HFFc6 (cell line): Measurements from ENCODE around the gene SPATA21. TPM values are rescaled to one million over a fixed set of nuclear protein-coding genes. Genes with fewer than 3 reads are reported as not detected.

Experiments
- total RNA-seq, 6 experiments: library from RNA; stranded (reverse); fragmentation: NEBNext Ultra II Directional; extraction: Animal tissue kit (Norgen Biotek cat#: 25700); gene quantifications; 2 replicates in 1 of 6; 3 replicates in 5 of 6; pipeline ENCODE4 v1.2.3, GENCODE V29; 2021

The SPATA21 gene
- total RNA-seq, 6 experiments from 2014 or later = 0.07 TPM; not detected in 5

Other genes with a start within 250 kb of the SPATA21 start
- gene ARHGEF19, start 224.8 kb downstream of the SPATA21 start, total RNA-seq = 1 to 10 TPM; 5.5 to 9.0 (median 7.2) TPM
- gene CPLANE2, start 200.2 kb downstream of the SPATA21 start, total RNA-seq = 10 to 100 TPM in 1 of 6 experiments, 1 to 10 TPM in 5; 6.5 to 11.8 (median 7.5) TPM
- gene FBXO42, start 84.9 kb downstream of the SPATA21 start, total RNA-seq = 10 to 100 TPM; 11.5 to 15.2 (median 13.4) TPM
- 100 to 1,000 TPM; 210 to 246 (median 229) TPM for gene SZRD1, start 70.2 kb downstream of the SPATA21 start, total RNA-seq
- gene NECAP2, start 3.3 kb upstream of the SPATA21 start, total RNA-seq = 10 to 100 TPM; 55.6 to 73.1 (median 62.8) TPM
- gene RNU1-1, start 76.9 kb upstream of the SPATA21 start, total RNA-seq = 1,000 to 10,000 TPM; 1,191 to 2,394 (median 1,819) TPM
- 10 to 100 TPM; 37.0 to 43.3 (median 39.0) TPM for gene NBPF1, start 176.1 kb upstream of the SPATA21 start, total RNA-seq
- 1,000 to 10,000 TPM; 1,191 to 2,394 (median 1,819) TPM for gene RNU1-3, start 229.5 kb upstream of the SPATA21 start, total RNA-seq